ENCODE data around the gene LHPP. TPM values are rescaled to one million over a fixed set of nuclear protein-coding genes. Genes with fewer than 3 reads are reported as not detected.

The LHPP gene
- total RNA-seq, 4 donors from 2014 or later, result 9.3 to 20.5 (median 14.5) TPM

DNA sequence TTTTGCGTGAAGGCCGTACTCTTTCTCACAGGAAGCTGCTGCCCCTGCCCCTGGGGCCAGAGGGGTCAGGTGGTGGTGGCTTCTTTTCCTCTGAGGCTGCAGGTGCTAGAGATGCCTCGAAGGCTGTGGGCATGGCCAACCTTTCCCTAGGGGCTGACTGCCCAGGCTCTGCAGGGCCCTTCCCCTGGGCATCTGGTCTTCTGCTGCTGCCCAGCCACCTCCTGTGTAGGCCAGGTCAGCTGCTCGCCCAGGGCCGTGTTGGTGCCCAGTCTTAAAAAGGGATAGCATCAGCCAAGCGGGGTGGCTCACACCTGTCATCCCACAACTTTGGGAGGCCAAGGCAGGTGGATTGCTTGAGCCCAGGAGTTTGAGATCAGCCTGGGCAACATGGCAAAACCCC, 168.2 kb downstream of the LHPP start:
- TF ChIP-seq CTCF (IDR thresholded peaks at IDR 0.05; ENCODE audit: low read depth), result no peak

DNA sequence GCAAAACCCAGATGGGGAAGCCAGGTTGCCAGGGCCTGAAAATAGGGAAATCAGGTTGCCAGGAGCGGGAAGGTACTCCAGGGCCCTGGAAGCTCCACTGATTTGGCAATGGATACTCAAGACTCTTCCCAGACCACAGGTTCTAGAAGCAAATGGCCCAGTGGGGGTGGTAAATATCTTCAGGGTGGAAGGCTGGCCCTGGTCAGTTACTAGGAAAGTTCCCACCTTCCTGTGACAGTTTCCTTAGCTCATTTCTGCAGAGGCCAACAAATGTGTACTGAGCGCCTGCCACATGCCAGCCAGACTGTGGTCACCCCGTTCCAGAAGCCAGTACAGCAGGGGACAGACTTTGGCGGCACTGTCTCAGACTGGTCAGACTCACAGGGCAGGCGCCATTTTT, 168.9 kb downstream of the LHPP start:
- no peak for TF ChIP-seq CTCF (IDR thresholded peaks at IDR 0.05; ENCODE audit: low read depth)

- no peak for TF ChIP-seq CTCF (IDR thresholded peaks at IDR 0.05; ENCODE audit: low read depth)
Measured at GRCh38 chr10:124632064-124632531, 170.5 kb downstream of the LHPP start.

DNA sequence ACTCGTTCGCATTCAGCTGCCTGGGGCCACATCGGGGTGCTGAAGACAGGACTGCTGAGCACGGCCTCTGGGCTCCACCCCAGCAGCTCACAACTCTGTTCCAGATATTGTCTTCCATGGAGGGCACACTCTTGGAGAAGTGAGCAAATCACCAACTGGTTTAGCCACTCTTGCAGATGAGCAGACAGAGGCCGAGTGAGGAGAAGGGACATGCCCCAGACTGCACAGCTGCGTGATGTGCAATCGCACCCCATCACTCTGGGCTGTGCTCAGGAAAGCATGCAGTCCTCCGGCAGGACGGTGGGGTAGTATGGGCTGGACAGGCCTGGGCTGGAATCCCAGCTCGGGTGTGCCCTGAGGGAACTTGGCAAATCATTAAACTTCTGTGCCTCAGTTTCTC, 170.9 kb downstream of the LHPP start:
- TF ChIP-seq CTCF (IDR thresholded peaks at IDR 0.05; ENCODE audit: low read depth), result no peak

DNA sequence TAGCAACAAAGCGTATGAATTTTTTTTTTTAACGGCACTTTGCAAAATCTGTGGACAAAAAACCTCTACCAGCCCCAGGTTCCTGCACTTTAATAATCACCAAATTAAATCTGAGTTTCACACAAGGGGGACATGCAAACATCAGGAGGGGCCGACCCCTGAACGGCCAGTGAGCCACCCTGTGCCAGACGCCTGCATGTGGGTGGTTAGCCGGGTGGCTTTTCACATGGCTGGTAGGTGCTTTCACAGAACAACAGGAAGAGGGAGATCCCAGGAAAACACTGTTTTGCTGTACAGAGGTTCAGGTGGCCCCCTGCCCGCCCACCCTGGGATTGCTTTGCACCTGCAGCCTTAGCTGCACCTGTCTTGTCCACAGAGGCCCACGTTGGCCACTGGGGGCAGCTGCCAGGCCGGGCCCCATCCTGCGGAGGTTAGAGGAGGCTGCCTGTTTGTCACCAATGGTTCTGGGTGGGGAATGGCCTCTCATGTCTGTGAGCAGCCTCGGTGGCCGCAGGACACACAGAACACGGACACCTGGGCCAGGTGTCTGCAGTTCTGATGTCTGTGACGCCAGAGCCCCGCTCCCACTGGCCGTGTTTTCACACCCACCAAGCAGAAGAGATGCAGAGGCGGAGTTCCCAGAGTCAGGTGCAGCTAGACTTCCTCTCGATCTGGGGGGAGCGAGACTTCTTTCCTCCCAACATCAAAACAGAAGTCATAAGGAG, 174.8 kb downstream of the LHPP start:
- no peak for TF ChIP-seq CTCF (IDR thresholded peaks at IDR 0.05; ENCODE audit: low read depth)

GRCh38 chr10:124637091-124637700, 175.6 kb downstream of the LHPP start:
- TF ChIP-seq CTCF (IDR thresholded peaks at IDR 0.05; ENCODE audit: low read depth), result no peak

- TF ChIP-seq CTCF (IDR thresholded peaks at IDR 0.05; ENCODE audit: low read depth), result no peak
Measured at GRCh38 chr10:124637746-124638145, 176.1 kb downstream of the LHPP start.
